Measurements from ENCODE around the gene PLA2G5. TPM values are rescaled to one million over a fixed set of nuclear protein-coding genes. Genes with fewer than 3 reads are reported as not detected.

The PLA2G5 gene
- not detected in 2 replicates for total RNA-seq (2014; rRNA removed; shearing (Covaris generic))
- total RNA-seq (2022): not detected in 2 replicates
- not detected for Bru-seq, nascent RNA
- not detected for BruChase-seq, experiment 1, labeled RNA remaining after a 6-hour chase
- BruChase-seq, experiment 2, labeled RNA remaining after a 2-hour chase: not detected
- long read RNA-seq: 0 reads

GRCh38 chr1:20069874-20070273 lies at the start of gene PLA2G5:
Gene PLA2G5 (plus strand): TSS chr1:20070194. CDS start chr1:20084831, 14,637 bp downstream.
- no TSS peak for BruUV-seq (replicated peaks)
- Histone ChIP-seq H3K4me3 (ENCODE audit: low read depth, low read length, poor library complexity, severe bottlenecking) (no peak within 1 kb of the TSS), H3K79me2 (ENCODE audit: insufficient read depth, low read depth, low read length) (no peaks in the 10 kb centered on the region), H3K27ac (ENCODE audit: low read depth, low read length, poor library complexity, severe bottlenecking) (no peak within 1 kb of the TSS), H3K4me2 (ENCODE audit: low read length) (no peak within 1 kb of the TSS), H3K36me3 (ENCODE audit: insufficient read depth, low read length) (no peaks in the 10 kb centered on the region), H2AFZ (ENCODE audit: low read length) (no peak within 1 kb of the TSS), H3K4me1 (ENCODE audit: insufficient read depth, low read length, poor library complexity, severe bottlenecking) (no peaks in the 10 kb centered on the region), H3K9me2 (ENCODE audit: insufficient read depth, low read length) (no peaks in the 10 kb centered on the region), H3K9me3 (ENCODE audit: low read length) (no peaks in the 10 kb centered on the region), H4K20me1 (ENCODE audit: insufficient read depth, low read length) (no peaks in the 10 kb centered on the region)
- intact Hi-C loops (cut with micrococcal nuclease; ENCODE audit: unreplicated experiment): no loop called here
- no peak for DNase-seq (ENCODE audit: low spot score)
- ChIA-PET CTCF (ENCODE audit: unreplicated experiment) (no interaction called here), POLR2A (no interaction called here)
- TF ChIP-seq EZH2phosphoT487 (IDR thresholded peaks at IDR 0.05; ENCODE audit: borderline replicate concordance, low read depth, low read length) (no peak), CTCF (conservative IDR thresholded peaks at IDR 0.05; ENCODE audit: low read length) (no peak)

GRCh38 chr1:20028125-20028524 lies 41.9 kb upstream of the PLA2G5 start:
- ChIA-PET CTCF (ENCODE audit: unreplicated experiment) (interaction anchor here (0.6 kb wide), 1 partner anchor 438 kb away, joined by 3 read pairs; no protein-coding TSS in a partner anchor), POLR2A (no interaction called here)
- no peaks in the 10 kb centered on the region for H3K4me1 ChIP-seq (ENCODE audit: insufficient read depth, low read length, poor library complexity, severe bottlenecking)
- no peak overlapping the region for H3K4me2 ChIP-seq (ENCODE audit: low read length)
- no peaks in the 10 kb centered on the region for H3K9me2 ChIP-seq (ENCODE audit: insufficient read depth, low read length)
- no peaks in the 10 kb centered on the region for H3K79me2 ChIP-seq (ENCODE audit: insufficient read depth, low read depth, low read length)
- H3K9me3 ChIP-seq (ENCODE audit: low read length): no peaks in the 10 kb centered on the region
- no peak overlapping the region for H3K27ac ChIP-seq (ENCODE audit: low read depth, low read length, poor library complexity, severe bottlenecking)
- H4K20me1 ChIP-seq (ENCODE audit: insufficient read depth, low read length): no peaks in the 10 kb centered on the region
- TF ChIP-seq EZH2phosphoT487 (IDR thresholded peaks at IDR 0.05; ENCODE audit: borderline replicate concordance, low read depth, low read length): no peak
- no peak for TF ChIP-seq CTCF (conservative IDR thresholded peaks at IDR 0.05; ENCODE audit: low read length)
- H3K36me3 ChIP-seq (ENCODE audit: insufficient read depth, low read length): no peaks in the 10 kb centered on the region
- no TSS peak for BruUV-seq (replicated peaks)
- no peak for DNase-seq (ENCODE audit: low spot score)
- H3K4me3 ChIP-seq (ENCODE audit: low read depth, low read length, poor library complexity, severe bottlenecking): no peak overlapping the region
- H2AFZ ChIP-seq (ENCODE audit: low read length): no peak overlapping the region
- intact Hi-C loops (cut with micrococcal nuclease; ENCODE audit: unreplicated experiment): no loop called here

GRCh38 chr1:20028726-20029125 lies 41.3 kb upstream of the PLA2G5 start:
- Histone ChIP-seq H3K36me3 (ENCODE audit: insufficient read depth, low read length) (no peaks in the 10 kb centered on the region), H3K27ac (ENCODE audit: low read depth, low read length, poor library complexity, severe bottlenecking) (no peak overlapping the region), H4K20me1 (ENCODE audit: insufficient read depth, low read length) (no peaks in the 10 kb centered on the region), H3K4me1 (ENCODE audit: insufficient read depth, low read length, poor library complexity, severe bottlenecking) (no peaks in the 10 kb centered on the region), H3K4me3 (ENCODE audit: low read depth, low read length, poor library complexity, severe bottlenecking) (no peak overlapping the region), H2AFZ (ENCODE audit: low read length) (no peak overlapping the region), H3K4me2 (ENCODE audit: low read length) (no peak overlapping the region), H3K9me3 (ENCODE audit: low read length) (no peaks in the 10 kb centered on the region), H3K79me2 (ENCODE audit: insufficient read depth, low read depth, low read length) (no peaks in the 10 kb centered on the region), H3K9me2 (ENCODE audit: insufficient read depth, low read length) (no peaks in the 10 kb centered on the region)
- POLR2A ChIA-PET: no interaction called here
- CTCF ChIA-PET (ENCODE audit: unreplicated experiment): interaction anchor here (0.6 kb wide), 1 partner anchor 438 kb away, joined by 3 read pairs; no protein-coding TSS in a partner anchor
- no TSS peak for BruUV-seq (replicated peaks)
- no peak for DNase-seq (ENCODE audit: low spot score)
- intact Hi-C loops (cut with micrococcal nuclease; ENCODE audit: unreplicated experiment): no loop called here
- TF ChIP-seq CTCF (conservative IDR thresholded peaks at IDR 0.05; ENCODE audit: low read length): no peak
- no peak for TF ChIP-seq EZH2phosphoT487 (IDR thresholded peaks at IDR 0.05; ENCODE audit: borderline replicate concordance, low read depth, low read length)
